Astrocyte (in vitro differentiated cells and primary cell): ENCODE results near the gene ASB10.

Experiments used
- EZH2 ChIP-seq: IDR thresholded peaks from 2 replicates; pipeline ENCODE4 v1.6.1; 2012; ENCODE audit warnings: mild to moderate bottlenecking, low read length, inconsistent platforms; ENCODE audit not compliant: insufficient read depth
- TF ChIP-seq, protein P1 (sequence below): IDR thresholded peaks from 2 replicates; pipeline ENCODE4 v1.5.1; 2011; ENCODE audit warnings: low read depth, mild to moderate bottlenecking, inconsistent platforms, low read length, moderate library complexity; ENCODE audit not compliant: insufficient read depth

GRCh38 chr7:151226560-151226874 is 39.5 kb upstream of the ASB10 start:
- TF ChIP-seq, protein P1, sequence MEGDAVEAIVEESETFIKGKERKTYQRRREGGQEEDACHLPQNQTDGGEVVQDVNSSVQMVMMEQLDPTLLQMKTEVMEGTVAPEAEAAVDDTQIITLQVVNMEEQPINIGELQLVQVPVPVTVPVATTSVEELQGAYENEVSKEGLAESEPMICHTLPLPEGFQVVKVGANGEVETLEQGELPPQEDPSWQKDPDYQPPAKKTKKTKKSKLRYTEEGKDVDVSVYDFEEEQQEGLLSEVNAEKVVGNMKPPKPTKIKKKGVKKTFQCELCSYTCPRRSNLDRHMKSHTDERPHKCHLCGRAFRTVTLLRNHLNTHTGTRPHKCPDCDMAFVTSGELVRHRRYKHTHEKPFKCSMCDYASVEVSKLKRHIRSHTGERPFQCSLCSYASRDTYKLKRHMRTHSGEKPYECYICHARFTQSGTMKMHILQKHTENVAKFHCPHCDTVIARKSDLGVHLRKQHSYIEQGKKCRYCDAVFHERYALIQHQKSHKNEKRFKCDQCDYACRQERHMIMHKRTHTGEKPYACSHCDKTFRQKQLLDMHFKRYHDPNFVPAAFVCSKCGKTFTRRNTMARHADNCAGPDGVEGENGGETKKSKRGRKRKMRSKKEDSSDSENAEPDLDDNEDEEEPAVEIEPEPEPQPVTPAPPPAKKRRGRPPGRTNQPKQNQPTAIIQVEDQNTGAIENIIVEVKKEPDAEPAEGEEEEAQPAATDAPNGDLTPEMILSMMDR: no peak
- TF ChIP-seq EZH2: no peak
